Testis (tissue), 2 donors: ENCODE results near the gene PPP2R3C.

Source experiments
- CTCF ChIP-seq, 3 experiments: fragments of 450-650 bp in 2 of 3; fragments of 200-600 bp in 1 of 3; sonication (generic) in 1 of 3; IDR thresholded peaks; one replicate each; pipeline ENCODE4 v1.5.1; 2016 to 2019; ENCODE audit warnings: antibody characterized with exemption in 3 of 3, mild to moderate bottlenecking in 2 of 3, moderate library complexity in 1 of 3
- POLR2A ChIP-seq: fragments of 450-650 bp; IDR thresholded peaks from one replicate; pipeline ENCODE4 v1.6.1; 2017; ENCODE audit warnings: antibody characterized with exemption, mild to moderate bottlenecking, moderate library complexity

GRCh38 chr14:35046751-35047536 is 74.8 kb downstream of the PPP2R3C start:
- no peak for TF ChIP-seq CTCF (IDR thresholded peaks at IDR 0.05)
- TF ChIP-seq POLR2A, result no peak
